ENCODE results near the gene SKIC2. TPM values are rescaled to one million over a fixed set of nuclear protein-coding genes. Genes with fewer than 3 reads are reported as not detected.
"Not testable (repeated sequence)": the region's sequence is repeated elsewhere in the genome, so short reads cannot be mapped to it uniquely, and the experiment has no call there.

The SKIC2 gene
- polyA plus RNA-seq, 1 donor = 27.0 TPM

GRCh38 chr6:32003301-32003700, 44.3 kb downstream of the SKIC2 start:
- DNase-seq (ENCODE audit: low read depth) = not testable (repeated sequence)

GRCh38 chr6:32004393-32004792, 45.4 kb downstream of the SKIC2 start:
- not testable (repeated sequence) for DNase-seq (ENCODE audit: low read depth)

GRCh38 chr6:32004864-32005537, 46.0 kb downstream of the SKIC2 start:
- DNase-seq (ENCODE audit: low read depth) = not testable (repeated sequence)

- not testable (repeated sequence) for DNase-seq (ENCODE audit: low read depth)
Measured at GRCh38 chr6:32005538-32005880, 46.5 kb downstream of the SKIC2 start.

GRCh38 chr6:32005991-32006529, 47.1 kb downstream of the SKIC2 start:
- DNase-seq (ENCODE audit: low read depth) = not testable (repeated sequence)

GRCh38 chr6:32007086-32007485, 48.1 kb downstream of the SKIC2 start:
- not testable (repeated sequence) for DNase-seq (ENCODE audit: low read depth)

GRCh38 chr6:32008037-32008436, 49.1 kb downstream of the SKIC2 start:
- DNase-seq (ENCODE audit: low read depth) = not testable (repeated sequence)

GRCh38 chr6:32008616-32009015, 49.6 kb downstream of the SKIC2 start:
- DNase-seq (ENCODE audit: low read depth) = not testable (repeated sequence)

GRCh38 chr6:32009537-32009936, 50.6 kb downstream of the SKIC2 start:
- DNase-seq (ENCODE audit: low read depth) = not testable (repeated sequence)

- not testable (repeated sequence) for DNase-seq (ENCODE audit: low read depth)
Measured at GRCh38 chr6:32010856-32011530, 52.0 kb downstream of the SKIC2 start.

- DNase-seq (ENCODE audit: low read depth) = not testable (repeated sequence)
Measured at GRCh38 chr6:32012941-32013617, 54.1 kb downstream of the SKIC2 start.

- DNase-seq (ENCODE audit: low read depth) = not testable (repeated sequence)
Measured at GRCh38 chr6:32013738-32014137, 54.8 kb downstream of the SKIC2 start.

GRCh38 chr6:32014547-32014946, 55.6 kb downstream of the SKIC2 start, which contains the start of gene C4B:
TSS of gene C4B (plus strand) at chr6:32014795. CDS start at chr6:32014846, 51 bp downstream.
- DNase-seq (ENCODE audit: low read depth) = not testable (repeated sequence)

Other genes starting within 250 kb of the SKIC2 start
- 0.47 TPM for gene LY6G6D, start 243.8 kb upstream of the SKIC2 start, polyA plus RNA-seq (ENCODE audit: insufficient read length)
- 0.62 TPM for gene LY6G6C, start 237.4 kb upstream of the SKIC2 start, polyA plus RNA-seq (ENCODE audit: insufficient read length)
- 1.2 TPM for gene MPIG6B, start 235.8 kb upstream of the SKIC2 start, polyA plus RNA-seq (ENCODE audit: insufficient read length)
- 108 TPM for gene DDAH2, start 229.9 kb upstream of the SKIC2 start, polyA plus RNA-seq (ENCODE audit: insufficient read length)
- 102 TPM for gene CLIC1, start 222.6 kb upstream of the SKIC2 start, polyA plus RNA-seq (ENCODE audit: insufficient read length)
- gene MSH5, start 219.2 kb upstream of the SKIC2 start, polyA plus RNA-seq (ENCODE audit: insufficient read length) = 14.2 TPM
- gene SAPCD1, start 196.5 kb upstream of the SKIC2 start, polyA plus RNA-seq (ENCODE audit: insufficient read length) = 3.0 TPM
- gene VWA7, start 181.8 kb upstream of the SKIC2 start, polyA plus RNA-seq (ENCODE audit: insufficient read length) = 2.9 TPM
- gene VARS1, start 163.4 kb upstream of the SKIC2 start, polyA plus RNA-seq (ENCODE audit: insufficient read length) = 46.5 TPM
- gene LSM2, start 152.2 kb upstream of the SKIC2 start, polyA plus RNA-seq (ENCODE audit: insufficient read length) = 55.3 TPM
- 5.0 TPM for gene HSPA1L, start 143.9 kb upstream of the SKIC2 start, polyA plus RNA-seq (ENCODE audit: insufficient read length)
- 72.3 TPM for gene HSPA1A, start 143.6 kb upstream of the SKIC2 start, polyA plus RNA-seq (ENCODE audit: insufficient read length)
- 48.9 TPM for gene HSPA1B, start 131.4 kb upstream of the SKIC2 start, polyA plus RNA-seq (ENCODE audit: insufficient read length)
- gene NEU1, start 96.4 kb upstream of the SKIC2 start, polyA plus RNA-seq (ENCODE audit: insufficient read length) = 15.0 TPM
- gene SLC44A4, start 80.2 kb upstream of the SKIC2 start, polyA plus RNA-seq (ENCODE audit: insufficient read length) = 0.37 TPM
- 29.3 TPM for gene EHMT2, start 61.5 kb upstream of the SKIC2 start, polyA plus RNA-seq (ENCODE audit: insufficient read length)
- gene ZBTB12, start 57.1 kb upstream of the SKIC2 start, polyA plus RNA-seq (ENCODE audit: insufficient read length) = 9.5 TPM
- gene C2, start 31.5 kb upstream of the SKIC2 start, polyA plus RNA-seq (ENCODE audit: insufficient read length) = 3.0 TPM
- gene CFB, start 13.1 kb upstream of the SKIC2 start, polyA plus RNA-seq (ENCODE audit: insufficient read length) = 1.0 TPM
- gene NELFE, start 204 bp upstream of the SKIC2 start, polyA plus RNA-seq (ENCODE audit: insufficient read length) = 63.3 TPM
- 16.9 TPM for gene DXO, start 13.0 kb downstream of the SKIC2 start, polyA plus RNA-seq (ENCODE audit: insufficient read length)
- 19.3 TPM for gene C4A, start 22.9 kb downstream of the SKIC2 start, polyA plus RNA-seq (ENCODE audit: insufficient read length)
- gene C4B, start 55.6 kb downstream of the SKIC2 start, polyA plus RNA-seq (ENCODE audit: insufficient read length) = 22.1 TPM
- 1.0 TPM for gene CYP21A2, start 79.2 kb downstream of the SKIC2 start, polyA plus RNA-seq (ENCODE audit: insufficient read length)
- 108 TPM for gene TNXB, start 150.2 kb downstream of the SKIC2 start, polyA plus RNA-seq (ENCODE audit: insufficient read length)
- 42.4 TPM for gene ATF6B, start 169.1 kb downstream of the SKIC2 start, polyA plus RNA-seq (ENCODE audit: insufficient read length)
- gene FKBPL, start 171.1 kb downstream of the SKIC2 start, polyA plus RNA-seq (ENCODE audit: insufficient read length) = 3.5 TPM
- 1.3 TPM for gene PRRT1, start 192.8 kb downstream of the SKIC2 start, polyA plus RNA-seq (ENCODE audit: insufficient read length)
- gene PPT2, start 195.0 kb downstream of the SKIC2 start, polyA plus RNA-seq (ENCODE audit: insufficient read length) = 34.6 TPM
- 25.9 TPM for gene EGFL8, start 205.4 kb downstream of the SKIC2 start, polyA plus RNA-seq (ENCODE audit: insufficient read length)
- gene AGPAT1, start 216.9 kb downstream of the SKIC2 start, polyA plus RNA-seq (ENCODE audit: insufficient read length) = 57.3 TPM
- gene RNF5, start 219.2 kb downstream of the SKIC2 start, polyA plus RNA-seq (ENCODE audit: insufficient read length) = 50.9 TPM
- 8.0 TPM for gene AGER, start 225.1 kb downstream of the SKIC2 start, polyA plus RNA-seq (ENCODE audit: insufficient read length)
- gene PBX2, start 231.0 kb downstream of the SKIC2 start, polyA plus RNA-seq (ENCODE audit: insufficient read length) = 107 TPM
- gene GPSM3, start 233.5 kb downstream of the SKIC2 start, polyA plus RNA-seq (ENCODE audit: insufficient read length) = 6.7 TPM